Upper lobe of left lung (tissue), 6 donors: ENCODE data around the gene HS3ST3A1. TPM values are rescaled to one million over a fixed set of nuclear protein-coding genes. Genes with fewer than 3 reads are reported as not detected.

ENCODE experiments used
- ATAC-seq, 2 donors: fragments of 200-7000 bp; cut with Tn5 transposase; one replicate each; pipeline ENCODE4 v1.9.1; 2022; ENCODE audit warnings: mild to moderate bottlenecking in 2 of 2, moderate library complexity in 2 of 2; ENCODE audit not compliant: low FRiP score in 2 of 2
- DNase-seq, 2 donors: peaks; one replicate each; pipeline ENCODE4 v3.0.0-alpha.2; 2019 to 2020
- H3K27ac ChIP-seq, 4 donors: fragments of 200-600 bp; sonication (generic); one replicate each; pipeline ENCODE4 v1.5.1; 2016 to 2019
- H3K27me3 ChIP-seq, 4 donors: fragments of 200-600 bp; sonication (generic); one replicate each; pipeline ENCODE4 v1.5.1; 2017 to 2019
- H3K36me3 ChIP-seq, 4 donors: fragments of 200-600 bp; sonication (generic); one replicate each; pipeline ENCODE4 v1.5.1; 2016 to 2019
- H3K4me1 ChIP-seq, 4 donors: fragments of 200-600 bp; sonication (generic); one replicate each; pipeline ENCODE4 v1.5.1; 2018 to 2019
- H3K4me3 ChIP-seq, 4 donors: fragments of 200-600 bp; sonication (generic); one replicate each; pipeline ENCODE4 v1.5.1; 2017 to 2019; ENCODE audit warnings: mild to moderate bottlenecking in 2 of 4, moderate library complexity in 1 of 4
- H3K9me3 ChIP-seq, 4 donors: fragments of 200-600 bp; sonication (generic); one replicate each; pipeline ENCODE4 v1.5.1; 2018 to 2019
- CTCF ChIP-seq, 6 experiments: fragments of 450-650 bp in 4 of 6; fragments of 200-600 bp in 2 of 6; sonication (generic) in 2 of 6; IDR thresholded peaks; one replicate each; pipeline ENCODE4 v1.5.1; 2016 to 2019; ENCODE audit warnings: antibody characterized with exemption in 6 of 6
- EP300 ChIP-seq, 4 donors: sonication (generic); formaldehyde crosslinking; IDR thresholded peaks; one replicate each; pipeline ENCODE4 v1.5.1; 2017; ENCODE audit warnings: antibody characterized with exemption in 4 of 4, control low read depth in 2 of 4
- POLR2A ChIP-seq, 4 donors: fragments of 450-650 bp; IDR thresholded peaks; one replicate each; pipeline ENCODE4 v1.5.1; 2016 to 2017; ENCODE audit warnings: antibody characterized with exemption in 4 of 4, mild to moderate bottlenecking in 2 of 4
- POLR2AphosphoS5 ChIP-seq, 2 donors: sonication (generic); formaldehyde crosslinking; IDR thresholded peaks; one replicate each; pipeline ENCODE4 v1.5.1; 2017; ENCODE audit warnings: antibody characterized with exemption in 2 of 2
- WGBS, 2 donors: methylation state at CpG; one replicate each; pipeline ENCODE4 v1.1.5; 2017 to 2018; 5-methylcytosine and 5-hydroxymethylcytosine counted together
- total RNA-seq, 6 donors: library from RNA; depleted of rRNA in 4 of 6; stranded (reverse); fragments of >200 nt in 4 of 6; gene quantifications; one replicate each; pipeline versions ENCODE4 v1.1.0 to v1.2.1, GENCODE V29; 2016 to 2021
- donor health status: DM: no; HTN: no; CAD: no; lungs with moderate emphysema.
- donor health status: DM: no; HTN: yes; CAD: no; lungs with severe emphysema.

HS3ST3A1 gene
- total RNA-seq, 6 donors from 2014 or later, result 1.3 to 10.5 (median 2.2) TPM

- no peak for ATAC-seq
- Histone ChIP-seq H3K4me1 (no peaks in the 10 kb centered on the region), H3K9me3 (no peaks in the 10 kb centered on the region), H3K27me3 (no peaks in the 10 kb centered on the region), H3K36me3 (no peaks in the 10 kb centered on the region), H3K27ac (no peak overlapping the region), H3K4me3 (no peak overlapping the region)
- TF ChIP-seq CTCF (IDR thresholded peaks at IDR 0.05) (no peak), POLR2AphosphoS5 (IDR thresholded peaks at IDR 0.05) (no peak), EP300 (IDR thresholded peaks at IDR 0.05) (no peak), POLR2A (IDR thresholded peaks at IDR 0.05) (no peak)
- DNase-seq, result no peak
Observed at GRCh38 chr17:13542636-13543035, 59.1 kb downstream of the HS3ST3A1 start.

GRCh38 chr17:13541032-13541480, 60.7 kb downstream of the HS3ST3A1 start:
- H3K27ac ChIP-seq, result peak overlapping the region in 2 of 4 donors; percentile 14 to 16
- WGBS, 2 donors, result 69 to 77% methylated on average over 2 of the region's 2 CpGs

GRCh38 chr17:13540546-13540945, 61.2 kb downstream of the HS3ST3A1 start:
- 64 to 76% methylated on average over 2 of the region's 2 CpGs for WGBS, 2 donors
- Histone ChIP-seq H3K4me1 (no peaks in the 10 kb centered on the region), H3K36me3 (no peaks in the 10 kb centered on the region), H3K9me3 (peaks cover 0 to under 1% (median 0%) of the 10 kb centered on the region in 4 donors), H3K27ac (peak overlapping the region in 1 of 4 donors; percentile 14), H3K27me3 (no peaks in the 10 kb centered on the region), H3K4me3 (no peak overlapping the region)
- ATAC-seq, result no peak
- no peak for DNase-seq
- no peak for TF ChIP-seq EP300 (IDR thresholded peaks at IDR 0.05)
- TF ChIP-seq POLR2AphosphoS5 (IDR thresholded peaks at IDR 0.05), result no peak
- TF ChIP-seq POLR2A (IDR thresholded peaks at IDR 0.05), result no peak
- no peak for TF ChIP-seq CTCF (IDR thresholded peaks at IDR 0.05)

More at GRCh38 chr17:13541032-13541480, 60.7 kb downstream of the HS3ST3A1 start:
- no peaks in the 10 kb centered on the region for H3K36me3 ChIP-seq
- no peak overlapping the region for H3K4me3 ChIP-seq
- no peaks in the 10 kb centered on the region for H3K9me3 ChIP-seq
- TF ChIP-seq EP300 (IDR thresholded peaks at IDR 0.05) (no peak), POLR2AphosphoS5 (IDR thresholded peaks at IDR 0.05) (no peak), POLR2A (IDR thresholded peaks at IDR 0.05) (no peak), CTCF (IDR thresholded peaks at IDR 0.05) (no peak)
- H3K27me3 ChIP-seq, result no peaks in the 10 kb centered on the region
- H3K4me1 ChIP-seq, result no peaks in the 10 kb centered on the region
- ATAC-seq (peak in 1 of 2 donors; percentile 86), DNase-seq (no peak)

GRCh38 chr17:13539421-13539820, 62.3 kb downstream of the HS3ST3A1 start:
- TF ChIP-seq POLR2AphosphoS5 (IDR thresholded peaks at IDR 0.05) (no peak), POLR2A (IDR thresholded peaks at IDR 0.05) (no peak), EP300 (IDR thresholded peaks at IDR 0.05) (no peak), CTCF (IDR thresholded peaks at IDR 0.05) (no peak)
- Histone ChIP-seq H3K4me1 (no peaks in the 10 kb centered on the region), H3K4me3 (no peak overlapping the region), H3K36me3 (no peaks in the 10 kb centered on the region), H3K27me3 (no peaks in the 10 kb centered on the region), H3K9me3 (peaks cover 0 to 6% (median 2%) of the 10 kb centered on the region in 4 donors), H3K27ac (no peak overlapping the region)
- DNase-seq (no peak), ATAC-seq (no peak)
- 89 to 94% methylated on average over 5 of the region's 5 CpGs for WGBS, 2 donors

GRCh38 chr17:13538841-13539411, 62.8 kb downstream of the HS3ST3A1 start:
- no peak for ATAC-seq
- no peak for DNase-seq
- Histone ChIP-seq H3K4me1 (no peaks in the 10 kb centered on the region), H3K27ac (no peak overlapping the region), H3K9me3 (peaks cover 0 to 6% (median 2%) of the 10 kb centered on the region in 4 donors), H3K27me3 (no peaks in the 10 kb centered on the region), H3K4me3 (no peak overlapping the region), H3K36me3 (no peaks in the 10 kb centered on the region)
- TF ChIP-seq POLR2AphosphoS5 (IDR thresholded peaks at IDR 0.05) (no peak), CTCF (IDR thresholded peaks at IDR 0.05) (no peak), EP300 (IDR thresholded peaks at IDR 0.05) (no peak), POLR2A (IDR thresholded peaks at IDR 0.05) (no peak)
- 88 to 91% methylated on average over 4 of the region's 4 CpGs for WGBS, 2 donors
